DOHH2 (cell line): ENCODE results near the gene MKRN2OS.

Experiments used
- H3F3A ChIP-seq: fragments of 200-600 bp; sonication (generic), shearing (Covaris generic); 2 replicates; pipeline ENCODE4 v1.6.0; 2016; ENCODE audit warnings: antibody characterized with exemption, mild to moderate bottlenecking; ENCODE audit not compliant: control insufficient read depth, insufficient read depth
- H3K27ac ChIP-seq: fragments of 200-600 bp; sonication (generic); 2 replicates; pipeline ENCODE4 v1.5.1; 2014; ENCODE audit warnings: low read depth, mild to moderate bottlenecking, low read length, moderate library complexity
- H3K27me3 ChIP-seq: fragments of 200-600 bp; sonication (generic); 2 replicates; pipeline ENCODE4 v1.6.1; 2014; ENCODE audit warnings: mild to moderate bottlenecking, low read length, mixed read lengths; ENCODE audit not compliant: control insufficient read depth
- H3K36me3 ChIP-seq: fragments of 200-600 bp; sonication (generic); 2 replicates; pipeline ENCODE4 v1.6.1; 2014; ENCODE audit warnings: mild to moderate bottlenecking, low read length, moderate library complexity, mixed read lengths; ENCODE audit not compliant: control insufficient read depth
- H3K4me1 ChIP-seq: fragments of 200-600 bp; sonication (generic); 2 replicates; pipeline ENCODE4 v1.6.1; 2014; ENCODE audit warnings: mild to moderate bottlenecking, low read length, mixed read lengths; ENCODE audit not compliant: control insufficient read depth
- H3K4me2 ChIP-seq: fragments of 200-600 bp; sonication (generic); 2 replicates; pipeline ENCODE4 v1.6.0; 2014; ENCODE audit warnings: mild to moderate bottlenecking, low read length, moderate library complexity
- H3K4me3 ChIP-seq: fragments of 200-600 bp; sonication (generic); 2 replicates; pipeline ENCODE4 v1.5.1; 2014; ENCODE audit warnings: mild to moderate bottlenecking, low read length, mixed read lengths
- H3K79me2 ChIP-seq: fragments of 200-600 bp; sonication (generic); 2 replicates; pipeline ENCODE4 v1.6.1; 2014; ENCODE audit warnings: mild to moderate bottlenecking, low read length, mixed read lengths; ENCODE audit not compliant: control insufficient read depth
- H3K9me2 ChIP-seq: fragments of 200-600 bp; sonication (generic); replicated peaks from 2 replicates; pipeline ENCODE4 v1.6.1; 2014; ENCODE audit warnings: mild to moderate bottlenecking, low read length, mixed read lengths; ENCODE audit not compliant: control insufficient read depth
- H3K9me3 ChIP-seq: fragments of 200-600 bp; sonication (generic); 2 replicates; pipeline ENCODE4 v1.6.1; 2014; ENCODE audit warnings: antibody characterized with exemption, low read length, mixed read lengths; ENCODE audit not compliant: control insufficient read depth, insufficient read depth
- H4K20me1 ChIP-seq: fragments of 200-600 bp; sonication (generic); 2 replicates; pipeline ENCODE4 v1.6.0; 2014; ENCODE audit warnings: low read depth, mild to moderate bottlenecking, antibody characterized with exemption, low read length, moderate library complexity; ENCODE audit not compliant: control insufficient read depth, insufficient read depth
- EZH2phosphoT487 ChIP-seq: fragments of 200-600 bp; sonication (generic); IDR thresholded peaks from 2 replicates; pipeline ENCODE4 v1.6.1; 2017; ENCODE audit warnings: borderline replicate concordance, mild to moderate bottlenecking, antibody characterized with exemption, low read length, moderate library complexity, mixed read lengths
- TF ChIP-seq, protein P1 (sequence below): fragments of 200-600 bp; sonication (generic); IDR thresholded peaks from one replicate; pipeline ENCODE4 v1.5.1; 2014; ENCODE audit warnings: antibody characterized with exemption, mild to moderate bottlenecking, low read depth, low read length; ENCODE audit not compliant: poor library complexity, severe bottlenecking

The MKRN2OS gene

DNA sequence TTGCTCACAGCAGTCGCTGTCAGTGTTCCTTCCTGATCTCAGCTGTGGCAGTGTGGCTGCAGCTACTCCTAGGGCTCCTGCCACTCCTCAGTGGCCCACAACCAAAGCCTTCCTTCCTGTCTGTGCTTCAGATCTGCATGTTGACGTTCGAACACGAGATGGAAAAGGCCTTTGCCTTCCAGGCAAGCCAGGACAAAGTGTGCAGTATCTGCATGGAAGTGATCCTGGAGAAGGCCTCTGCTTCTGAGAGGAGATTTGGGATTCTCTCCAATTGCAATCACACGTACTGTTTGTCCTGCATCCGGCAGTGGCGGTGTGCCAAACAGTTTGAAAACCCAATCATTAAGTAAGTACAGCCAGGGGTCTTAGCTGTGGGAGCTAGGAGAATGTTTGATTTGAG is 29.4 kb upstream of the MKRN2OS start:
- Histone ChIP-seq H3K4me2 (no peak overlapping the region), H3K79me2 (no peaks in the 10 kb centered on the region), H3K27ac (no peak overlapping the region), H3K4me1 (0 out of 2 replicates have a peak, but pooled peaks cover 3% of the 10 kb centered on the region), H3K36me3 (peaks cover 71% of the 10 kb centered on the region), H3F3A (no peaks in the 10 kb centered on the region), H4K20me1 (no peaks in the 10 kb centered on the region), H3K4me3 (no peak overlapping the region), H3K9me3 (no peaks in the 10 kb centered on the region), H3K27me3 (no peaks in the 10 kb centered on the region), H3K9me2 (no peaks in the 10 kb centered on the region)
- no peak for TF ChIP-seq EZH2phosphoT487
- TF ChIP-seq, protein P1, sequence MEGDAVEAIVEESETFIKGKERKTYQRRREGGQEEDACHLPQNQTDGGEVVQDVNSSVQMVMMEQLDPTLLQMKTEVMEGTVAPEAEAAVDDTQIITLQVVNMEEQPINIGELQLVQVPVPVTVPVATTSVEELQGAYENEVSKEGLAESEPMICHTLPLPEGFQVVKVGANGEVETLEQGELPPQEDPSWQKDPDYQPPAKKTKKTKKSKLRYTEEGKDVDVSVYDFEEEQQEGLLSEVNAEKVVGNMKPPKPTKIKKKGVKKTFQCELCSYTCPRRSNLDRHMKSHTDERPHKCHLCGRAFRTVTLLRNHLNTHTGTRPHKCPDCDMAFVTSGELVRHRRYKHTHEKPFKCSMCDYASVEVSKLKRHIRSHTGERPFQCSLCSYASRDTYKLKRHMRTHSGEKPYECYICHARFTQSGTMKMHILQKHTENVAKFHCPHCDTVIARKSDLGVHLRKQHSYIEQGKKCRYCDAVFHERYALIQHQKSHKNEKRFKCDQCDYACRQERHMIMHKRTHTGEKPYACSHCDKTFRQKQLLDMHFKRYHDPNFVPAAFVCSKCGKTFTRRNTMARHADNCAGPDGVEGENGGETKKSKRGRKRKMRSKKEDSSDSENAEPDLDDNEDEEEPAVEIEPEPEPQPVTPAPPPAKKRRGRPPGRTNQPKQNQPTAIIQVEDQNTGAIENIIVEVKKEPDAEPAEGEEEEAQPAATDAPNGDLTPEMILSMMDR, result no peak

DNA sequence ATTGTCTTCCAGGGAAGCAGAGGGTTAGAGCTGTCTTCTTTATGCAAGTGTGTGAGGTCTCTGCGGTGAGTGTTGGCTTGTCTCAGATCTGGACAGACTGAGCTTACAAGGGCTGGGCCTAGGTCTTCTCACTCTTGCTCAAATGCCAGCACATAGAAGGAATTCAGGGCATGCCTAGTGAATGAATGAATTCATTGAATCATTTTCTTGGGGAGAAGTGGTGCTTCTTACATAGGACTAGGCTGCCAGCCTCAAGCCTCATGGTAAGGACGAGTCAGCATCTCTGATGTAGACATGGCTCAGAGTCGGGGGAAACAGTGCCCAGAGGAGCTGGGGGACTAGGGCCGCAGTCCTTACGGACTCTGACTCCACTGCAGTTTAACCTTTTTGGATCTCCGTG is 28.8 kb upstream of the MKRN2OS start:
- Histone ChIP-seq H3K27me3 (no peaks in the 10 kb centered on the region), H4K20me1 (no peaks in the 10 kb centered on the region), H3K27ac (no peak overlapping the region), H3K36me3 (peaks cover 69% of the 10 kb centered on the region), H3K4me1 (no peaks in the 10 kb centered on the region), H3F3A (no peaks in the 10 kb centered on the region), H3K4me2 (no peak overlapping the region), H3K9me2 (no peaks in the 10 kb centered on the region), H3K79me2 (no peaks in the 10 kb centered on the region), H3K4me3 (no peak overlapping the region), H3K9me3 (no peaks in the 10 kb centered on the region)
- TF ChIP-seq, protein P1, result no peak
- no peak for TF ChIP-seq EZH2phosphoT487

DNA sequence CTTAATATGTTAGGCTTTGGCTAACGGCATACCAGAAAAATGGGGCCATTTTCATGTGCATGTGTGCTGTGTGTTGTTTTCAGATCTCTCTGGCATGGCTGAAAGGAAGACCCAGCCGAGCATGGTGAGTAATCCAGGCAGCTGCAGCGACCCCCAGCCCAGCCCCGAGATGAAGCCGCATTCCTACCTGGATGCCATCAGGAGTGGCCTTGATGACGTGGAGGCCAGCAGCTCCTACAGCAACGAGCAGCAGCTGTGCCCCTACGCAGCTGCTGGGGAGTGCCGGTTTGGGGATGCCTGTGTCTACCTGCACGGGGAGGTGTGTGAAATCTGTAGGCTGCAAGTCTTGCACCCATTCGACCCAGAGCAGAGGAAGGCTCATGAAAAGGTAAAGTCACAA is 26.7 kb upstream of the MKRN2OS start:
- Histone ChIP-seq H4K20me1 (no peaks in the 10 kb centered on the region), H3F3A (no peaks in the 10 kb centered on the region), H3K4me2 (no peak overlapping the region), H3K36me3 (peaks cover 67% of the 10 kb centered on the region), H3K4me1 (no peaks in the 10 kb centered on the region), H3K4me3 (no peak overlapping the region), H3K79me2 (peaks cover 19% of the 10 kb centered on the region), H3K27ac (no peak overlapping the region), H3K9me3 (no peaks in the 10 kb centered on the region), H3K27me3 (no peaks in the 10 kb centered on the region), H3K9me2 (no peaks in the 10 kb centered on the region)
- no peak for TF ChIP-seq EZH2phosphoT487
- TF ChIP-seq, protein P1, result no peak

DNA sequence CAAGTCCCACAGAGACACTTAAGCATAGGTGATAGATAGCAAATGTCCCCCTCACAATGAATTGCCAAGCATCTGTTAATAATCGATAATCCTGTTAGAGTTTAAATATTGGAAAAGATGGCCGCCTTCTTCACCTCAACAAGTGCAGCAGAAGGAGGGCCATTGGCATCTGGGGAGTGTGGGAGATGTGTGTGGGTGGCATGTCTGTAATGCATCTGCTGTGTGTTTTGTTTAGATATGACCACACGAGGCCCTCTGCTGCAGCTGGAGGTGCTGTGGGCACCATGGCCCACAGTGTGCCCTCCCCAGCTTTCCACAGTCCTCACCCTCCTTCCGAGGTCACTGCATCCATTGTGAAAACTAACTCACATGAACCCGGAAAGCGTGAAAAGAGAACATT is 24.5 kb upstream of the MKRN2OS start:
- TF ChIP-seq EZH2phosphoT487, result no peak
- TF ChIP-seq, protein P1, result no peak
- Histone ChIP-seq H3K27me3 (no peaks in the 10 kb centered on the region), H3F3A (no peaks in the 10 kb centered on the region), H3K9me3 (no peaks in the 10 kb centered on the region), H3K4me1 (no peaks in the 10 kb centered on the region), H3K9me2 (no peaks in the 10 kb centered on the region), H3K79me2 (peaks cover 41% of the 10 kb centered on the region), H3K27ac (no peak overlapping the region), H4K20me1 (no peaks in the 10 kb centered on the region), H3K4me3 (no peak overlapping the region), H3K36me3 (peaks cover 49% of the 10 kb centered on the region), H3K4me2 (no peak overlapping the region)
